Activated CD8-positive, alpha-beta T cell treated with anti-CD3 and anti-CD28 coated beads, Interleukin-2, amount 10 ng/mL, durations not matched to agents 7 days and 5 days (primary cell): Measurements from ENCODE around the gene FAM174C. TPM values are rescaled to one million over a fixed set of nuclear protein-coding genes. Genes with fewer than 3 reads are reported as not detected.
A peak's percentile ranks its signal among the peaks of the same experiment; 100 is the strongest.

ENCODE experiments used
- ATAC-seq: fragments of 150-1000 bp; cut with Tn5 transposase; one replicate; pipeline ENCODE4 v1.10.0; 2021; ENCODE audit warnings: moderate library complexity
- CTCF ChIA-PET: fragments of 350-600 bp; sonication (Branson Sonifier 250); formaldehyde crosslinking; loops from one replicate; lab custom pipeline; 2021; ENCODE audit warnings: antibody characterized with exemption; lab: Charles Lee
- POLR2A ChIA-PET: fragments of 350-600 bp; sonication (Branson Sonifier 250); formaldehyde crosslinking; loops from one replicate; lab custom pipeline; 2021; ENCODE audit warnings: antibody characterized with exemption; lab: Charles Lee
- DNase-seq: peaks from one replicate; pipeline ENCODE4 v3.0.0-alpha.2; 2020
- H3K27ac Mint-ChIP-seq: one replicate; pipeline ENCODE4 v1.8.0; 2021; ENCODE audit warnings: mild to moderate bottlenecking, mixed read lengths
- H3K27me3 Mint-ChIP-seq: one replicate; pipeline ENCODE4 v1.8.0; 2021; ENCODE audit warnings: low read depth, mixed read lengths
- H3K36me3 Mint-ChIP-seq: one replicate; pipeline ENCODE4 v1.8.0; 2021; ENCODE audit warnings: low read depth, mixed read lengths
- H3K4me1 Mint-ChIP-seq: one replicate; pipeline ENCODE4 v1.8.0; 2021; ENCODE audit warnings: low read depth, mixed read lengths
- H3K4me3 Mint-ChIP-seq: one replicate; pipeline ENCODE4 v1.8.0; 2021; ENCODE audit warnings: mild to moderate bottlenecking, mixed read lengths
- H3K9me3 Mint-ChIP-seq: one replicate; pipeline ENCODE4 v1.8.0; 2022; ENCODE audit warnings: mixed read lengths; ENCODE audit not compliant: insufficient read depth
- total RNA-seq, 2 experiments: library from RNA; stranded (reverse); gene quantifications; one replicate each; pipeline ENCODE4 v1.2.3, GENCODE V29; 2021

The FAM174C gene
- total RNA-seq, 2 experiments from 2014 or later: 57.1 TPM

DNA sequence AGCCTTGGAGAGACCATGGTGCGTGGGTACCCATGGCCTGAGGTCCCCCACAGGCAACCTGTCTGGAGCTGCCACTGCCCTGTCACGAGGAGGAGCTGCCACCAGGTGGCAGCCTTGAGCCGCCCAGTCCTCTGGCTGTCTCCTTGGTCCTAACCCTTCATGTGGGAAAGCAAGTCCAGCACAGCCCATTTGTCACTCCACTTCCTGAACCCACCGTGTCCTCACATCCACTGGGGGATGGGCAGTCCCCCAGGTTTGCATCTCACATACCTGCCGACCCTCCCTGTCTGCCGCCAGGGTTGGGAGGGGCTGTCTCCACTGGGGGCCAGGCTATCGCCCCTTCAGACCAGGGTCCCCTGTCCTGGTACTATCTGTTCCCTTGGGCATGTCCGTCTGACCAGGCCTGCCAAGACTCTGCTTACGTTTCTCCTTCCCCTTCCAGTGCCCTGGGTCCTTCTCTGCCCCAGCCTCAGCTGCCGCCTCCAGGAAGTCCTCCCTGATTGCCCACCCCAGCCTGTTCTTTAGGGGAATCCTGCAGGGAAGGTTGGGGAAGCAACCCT is 4.5 kb downstream of the FAM174C start:
- CTCF ChIA-PET: interaction anchor here (0.9 to 6.3 kb wide), 13 partner anchors 10 to 192 kb away, joined by 3 to 57 read pairs (median 4); partner anchors contain the start of gene CIRBP

DNA sequence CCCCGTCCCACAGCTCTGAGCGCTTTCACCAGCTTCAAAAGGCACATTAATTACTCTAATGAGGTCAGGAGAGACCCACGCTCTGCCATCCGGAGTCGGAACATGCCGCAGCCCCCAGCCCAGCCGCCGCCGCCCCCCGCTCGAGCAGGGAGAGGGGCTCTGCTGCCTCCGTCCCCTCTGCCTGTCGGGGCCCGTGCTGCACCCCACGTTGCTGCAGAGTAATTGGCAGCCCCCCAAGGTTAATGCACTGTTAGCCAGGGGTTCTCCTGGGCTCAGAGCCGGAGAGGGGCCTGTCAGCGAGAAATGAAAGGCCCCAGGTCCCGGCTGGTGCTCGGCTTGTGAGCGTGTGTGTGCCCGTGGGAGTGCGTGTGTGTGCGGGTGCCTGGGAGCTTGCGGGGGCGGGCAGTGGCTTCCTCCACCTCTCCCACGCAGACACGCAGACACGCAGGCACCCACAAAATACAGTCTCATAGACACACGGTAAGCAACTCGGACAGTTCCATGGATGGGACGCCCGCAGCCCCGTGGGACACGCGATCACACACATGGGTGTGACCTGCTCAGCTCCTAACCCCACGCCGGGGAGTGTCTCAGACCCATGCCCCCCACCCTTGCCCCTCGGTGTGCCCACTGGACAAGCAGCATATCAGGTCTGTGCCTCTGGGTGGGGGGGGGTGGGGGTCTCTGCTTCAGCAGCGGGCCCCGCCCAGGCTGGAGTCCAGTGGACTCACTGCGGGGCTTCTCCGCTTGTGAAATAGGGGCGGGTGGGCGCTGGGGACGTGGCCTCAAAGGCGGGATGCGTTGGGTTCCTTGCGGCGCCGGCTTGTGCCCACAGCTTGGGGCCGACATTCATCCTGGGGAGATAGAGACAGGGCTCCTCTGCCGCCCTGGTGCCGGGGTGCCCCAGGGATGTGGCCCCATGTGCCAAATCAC is 5.6 kb downstream of the FAM174C start:
- CTCF ChIA-PET: interaction anchor here (1.2 to 6.3 kb wide), 5 partner anchors 14 to 91 kb away, joined by 3 to 57 read pairs (median 6); no protein-coding TSS in a partner anchor
- no peak overlapping the region for H3K27ac Mint-ChIP-seq
- peaks cover 14% of the 10 kb centered on the region for H3K27me3 Mint-ChIP-seq
- DNase-seq (no peak), ATAC-seq (no peak)
- no peaks in the 10 kb centered on the region for H3K9me3 Mint-ChIP-seq
- POLR2A ChIA-PET: interaction anchor here (1.1 kb wide), 1 partner anchor 102 kb away, joined by 3 read pairs; no protein-coding TSS in a partner anchor
- H3K36me3 Mint-ChIP-seq: peaks cover 25% of the 10 kb centered on the region
- H3K4me1 Mint-ChIP-seq: peaks cover 24% of the 10 kb centered on the region
- H3K4me3 Mint-ChIP-seq: no peak overlapping the region

More for the DNA sequence above, 4.5 kb downstream of the FAM174C start:
- Mint-ChIP-seq H3K4me1 (peaks cover 22% of the 10 kb centered on the region), H3K27ac (peak overlapping the region; percentile 49), H3K27me3 (peaks cover 8% of the 10 kb centered on the region), H3K9me3 (no peaks in the 10 kb centered on the region), H3K36me3 (peaks cover 28% of the 10 kb centered on the region), H3K4me3 (no peak overlapping the region)
- POLR2A ChIA-PET: interaction anchor here (0.6 to 1.3 kb wide), 4 partner anchors 10 to 103 kb away, joined by 3 to 8 read pairs (median 5); partner anchors contain the start of gene CIRBP
- ATAC-seq (peak; percentile 12), DNase-seq (peak; percentile 86)

GRCh38 chr19:1281569-1282287 is 6.4 kb downstream of the FAM174C start:
- Mint-ChIP-seq H3K4me1 (peaks cover 23% of the 10 kb centered on the region), H3K36me3 (peaks cover 22% of the 10 kb centered on the region), H3K4me3 (no peak overlapping the region), H3K9me3 (no peaks in the 10 kb centered on the region), H3K27me3 (peaks cover 18% of the 10 kb centered on the region), H3K27ac (no peak overlapping the region)
- CTCF ChIA-PET: no interaction called here
- ATAC-seq (no peak), DNase-seq (no peak)
- POLR2A ChIA-PET: interaction anchor here (3.1 kb wide), 1 partner anchor 12 kb away, joined by 9 read pairs; the partner anchor contains the start of gene CIRBP

- peaks cover 20% of the 10 kb centered on the region for H3K4me1 Mint-ChIP-seq
- ChIA-PET CTCF (interaction anchor here (0.9 kb wide), 1 partner anchor 82 kb away, joined by 3 read pairs; no protein-coding TSS in a partner anchor), POLR2A (interaction anchor here (0.5 to 3.1 kb wide), 3 partner anchors 13 to 31 kb away, joined by 3 to 9 read pairs (median 4); partner anchors contain the start of gene CIRBP)
Observed at GRCh38 chr19:1282588-1283206, 7.4 kb downstream of the FAM174C start.

DNA sequence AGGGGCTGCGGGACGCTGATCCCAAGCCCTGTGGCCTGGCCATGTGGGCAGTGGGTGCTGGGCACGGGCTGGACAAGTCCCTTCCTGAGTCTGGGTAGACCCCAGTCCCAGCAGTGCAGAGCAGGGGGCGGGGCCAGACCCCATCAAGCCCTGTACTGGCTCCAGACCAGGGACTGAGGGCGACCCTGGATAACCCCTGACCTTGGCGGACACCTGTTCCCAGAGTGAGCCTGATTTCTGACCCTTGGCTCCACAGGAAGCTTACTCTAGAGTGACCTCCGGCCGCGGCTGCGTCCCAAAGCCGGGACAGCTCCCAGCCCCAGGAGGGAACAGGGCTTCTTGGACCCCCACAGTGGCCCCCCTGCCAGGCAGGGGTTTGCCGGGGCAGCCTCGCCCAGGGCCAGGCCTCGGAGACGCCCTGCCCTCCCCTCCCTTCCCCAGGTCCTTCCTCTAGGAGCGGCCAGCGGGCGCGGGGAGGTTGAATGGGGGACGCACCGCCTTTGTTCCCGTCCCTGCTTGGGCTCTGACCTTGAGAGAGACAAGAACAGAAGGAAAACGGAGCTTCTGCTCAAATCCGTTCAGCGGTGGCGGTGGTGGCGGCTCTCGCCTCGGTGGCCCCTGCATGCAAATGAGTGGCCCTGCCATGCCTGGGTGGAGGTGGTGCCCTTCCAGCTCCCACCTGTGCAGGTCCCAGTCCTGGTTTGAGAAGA is 8.0 kb downstream of the FAM174C start:
- ATAC-seq (no peak), DNase-seq (no peak)
- H3K27ac Mint-ChIP-seq: no peak overlapping the region
- H3K36me3 Mint-ChIP-seq: peaks cover 15% of the 10 kb centered on the region
- H3K4me1 Mint-ChIP-seq: peaks cover 17% of the 10 kb centered on the region
- no peaks in the 10 kb centered on the region for H3K9me3 Mint-ChIP-seq
- peaks cover 22% of the 10 kb centered on the region for H3K27me3 Mint-ChIP-seq
- no peak overlapping the region for H3K4me3 Mint-ChIP-seq
- POLR2A ChIA-PET: interaction anchor here (0.5 to 3.1 kb wide), 3 partner anchors 14 to 32 kb away, joined by 3 to 9 read pairs (median 4); partner anchors contain the start of gene CIRBP
- CTCF ChIA-PET: interaction anchor here (0.9 to 1.7 kb wide), 2 partner anchors 7 to 81 kb away, joined by 3 read pairs; no protein-coding TSS in a partner anchor

More at GRCh38 chr19:1282588-1283206, 7.4 kb downstream of the FAM174C start:
- no peak overlapping the region for H3K4me3 Mint-ChIP-seq
- H3K27ac Mint-ChIP-seq: no peak overlapping the region
- no peak for ATAC-seq
- peaks cover 19% of the 10 kb centered on the region for H3K36me3 Mint-ChIP-seq
- no peak for DNase-seq
- peaks cover 19% of the 10 kb centered on the region for H3K27me3 Mint-ChIP-seq
- H3K9me3 Mint-ChIP-seq: no peaks in the 10 kb centered on the region

- H3K9me3 Mint-ChIP-seq: no peaks in the 10 kb centered on the region
- H3K27me3 Mint-ChIP-seq: peaks cover 22% of the 10 kb centered on the region
- ChIA-PET CTCF (interaction anchor here (1.7 kb wide), 1 partner anchor 8 kb away, joined by 3 read pairs; no protein-coding TSS in a partner anchor), POLR2A (interaction anchor here (3.1 kb wide), 1 partner anchor 15 kb away, joined by 9 read pairs; the partner anchor contains the start of gene CIRBP)
- no peak overlapping the region for H3K27ac Mint-ChIP-seq
- DNase-seq: no peak
- peaks cover 13% of the 10 kb centered on the region for H3K36me3 Mint-ChIP-seq
- peaks cover 17% of the 10 kb centered on the region for H3K4me1 Mint-ChIP-seq
- no peak for ATAC-seq
- H3K4me3 Mint-ChIP-seq: no peak overlapping the region
Observed at GRCh38 chr19:1283917-1284292, 8.6 kb downstream of the FAM174C start.

DNA sequence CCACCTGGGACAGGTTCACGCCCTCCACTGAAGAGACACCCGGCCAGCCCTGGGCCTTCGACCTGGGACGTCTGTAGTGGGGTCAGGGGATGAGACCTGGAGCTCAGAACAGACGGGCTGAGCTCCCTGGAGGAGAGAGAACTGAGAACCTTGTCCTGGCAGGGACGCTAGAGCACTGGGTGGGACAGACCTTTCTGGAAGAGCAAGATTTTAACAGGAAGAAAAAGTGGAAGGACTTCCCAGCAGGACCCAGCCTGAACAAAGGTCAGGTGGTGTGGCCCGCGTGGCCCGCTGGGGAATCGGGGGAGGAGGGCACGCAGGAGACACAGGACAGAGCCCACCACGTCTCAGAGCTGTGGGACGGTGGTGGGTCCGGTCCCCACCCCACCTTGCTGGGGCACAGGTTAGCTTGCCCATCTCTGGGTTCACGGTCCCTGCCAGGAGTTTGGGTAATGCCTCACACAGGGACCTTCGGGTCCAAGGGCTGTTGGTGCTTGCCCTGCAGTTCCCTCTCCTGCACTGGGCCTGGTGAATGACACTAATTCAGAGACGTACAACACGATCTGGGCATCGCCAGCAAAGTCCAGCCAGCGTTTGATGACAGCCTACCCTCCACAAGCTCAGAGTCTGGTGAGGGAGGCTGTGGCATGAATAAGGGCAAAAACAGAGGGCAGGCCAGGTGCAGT is 9.1 kb downstream of the FAM174C start:
- no peak for DNase-seq
- ATAC-seq: no peak
- peaks cover 25% of the 10 kb centered on the region for H3K27me3 Mint-ChIP-seq
- peaks cover 10% of the 10 kb centered on the region for H3K36me3 Mint-ChIP-seq
- POLR2A ChIA-PET: interaction anchor here (0.6 to 3.1 kb wide), 2 partner anchors 15 to 1927 kb away, joined by 3 to 9 read pairs; partner anchors contain the start of gene CIRBP
- no peak overlapping the region for H3K27ac Mint-ChIP-seq
- H3K9me3 Mint-ChIP-seq: no peaks in the 10 kb centered on the region
- CTCF ChIA-PET: interaction anchor here (1.7 kb wide), 1 partner anchor 8 kb away, joined by 3 read pairs; no protein-coding TSS in a partner anchor
- H3K4me1 Mint-ChIP-seq: peaks cover 17% of the 10 kb centered on the region
- no peak overlapping the region for H3K4me3 Mint-ChIP-seq

DNA sequence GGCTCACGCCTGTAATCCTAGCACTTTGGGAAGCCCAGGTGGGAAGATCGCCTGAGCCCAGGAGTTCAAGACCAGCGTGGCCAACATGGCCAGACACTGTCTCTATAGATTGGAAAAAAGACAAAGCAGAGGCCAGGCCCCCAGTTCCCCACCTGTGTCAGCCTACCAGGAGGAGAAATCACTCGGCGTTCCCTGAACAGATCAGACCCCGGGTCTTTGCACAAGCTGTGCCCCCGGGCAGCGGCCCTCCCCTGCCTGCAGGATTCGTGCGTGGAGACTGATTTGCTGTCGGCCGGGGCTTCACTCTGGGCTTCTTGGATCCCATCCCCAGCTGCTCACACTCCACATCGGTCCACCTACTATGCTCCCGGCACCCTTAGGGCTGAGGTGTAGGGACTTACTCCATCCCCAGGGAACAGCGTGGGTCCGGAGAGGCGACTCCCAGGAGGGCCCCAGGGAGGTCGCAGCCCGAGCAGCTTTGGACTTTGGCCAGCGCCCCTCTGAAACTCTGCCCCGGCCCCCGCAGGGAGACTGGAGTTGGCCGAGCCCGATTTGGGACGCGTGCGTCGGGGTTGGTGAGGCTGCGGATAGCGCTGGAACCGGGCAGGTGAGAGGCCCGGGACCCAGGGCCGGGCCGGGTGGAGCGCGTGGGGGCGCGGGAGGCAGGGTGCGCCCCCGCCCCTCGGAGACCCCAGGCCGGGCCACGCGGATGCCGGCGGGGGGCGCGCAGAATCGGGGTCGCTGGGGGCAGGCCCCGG is 9.8 kb downstream of the FAM174C start:
- CTCF ChIA-PET: interaction anchor here (1.7 kb wide), 1 partner anchor 9 kb away, joined by 3 read pairs; no protein-coding TSS in a partner anchor
- H3K4me3 Mint-ChIP-seq: no peak overlapping the region

GRCh38 chr19:1285737-1286360 is 10.5 kb downstream of the FAM174C start, which contains the start of gene EFNA2:
Gene EFNA2, plus strand, starts transcription at chr19:1285873. Its CDS starts 296 bp downstream, at chr19:1286169.
- ATAC-seq (no peak), DNase-seq (no peak)
- ChIA-PET CTCF (no interaction called here), POLR2A (no interaction called here)
- H3K4me3 Mint-ChIP-seq: peak within 1 kb of the TSS; percentile 36
- no peak within 1 kb of the TSS for H3K27ac Mint-ChIP-seq
- peaks cover 25% of the 10 kb centered on the region for H3K27me3 Mint-ChIP-seq
- H3K9me3 Mint-ChIP-seq: no peaks in the 10 kb centered on the region
- no peaks in the 10 kb centered on the region for H3K36me3 Mint-ChIP-seq
- H3K4me1 Mint-ChIP-seq: peaks cover 10% of the 10 kb centered on the region

More for the DNA sequence above, 9.8 kb downstream of the FAM174C start:
- no peak for ATAC-seq
- H3K4me1 Mint-ChIP-seq: peaks cover 10% of the 10 kb centered on the region
- no peak for DNase-seq
- H3K27ac Mint-ChIP-seq: no peak overlapping the region
- H3K9me3 Mint-ChIP-seq: no peaks in the 10 kb centered on the region
- POLR2A ChIA-PET: interaction anchor here (0.6 to 3.1 kb wide), 2 partner anchors 16 to 1926 kb away, joined by 3 to 9 read pairs; partner anchors contain the start of gene CIRBP
- peaks cover 25% of the 10 kb centered on the region for H3K27me3 Mint-ChIP-seq
- peaks cover 3% of the 10 kb centered on the region for H3K36me3 Mint-ChIP-seq
